ENCODE measurements around the gene GULP1. TPM values are rescaled to one million over a fixed set of nuclear protein-coding genes. Genes with fewer than 3 reads are reported as not detected.

GULP1 gene
- total RNA-seq, 2 experiments from 2014 or later: not detected

DNA sequence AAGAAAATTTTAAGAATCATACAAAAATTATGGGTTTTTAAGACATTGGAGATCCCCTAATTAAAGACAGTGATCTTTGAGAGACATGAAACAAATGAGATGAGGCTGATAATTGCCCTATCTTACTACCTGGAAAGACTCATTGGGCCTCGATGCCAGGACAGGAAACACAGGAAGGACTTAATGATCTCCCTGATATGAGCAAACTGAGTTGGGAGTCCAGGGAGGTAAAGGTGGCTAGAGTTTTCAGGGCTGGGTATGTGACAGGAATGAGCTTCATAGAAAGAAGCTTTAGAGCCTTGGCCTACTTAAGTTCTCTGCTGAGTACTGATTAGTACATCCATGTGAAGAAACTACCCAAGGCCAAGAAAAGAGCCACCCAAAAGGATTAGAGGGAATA is 40.6 kb upstream of the GULP1 start:
- intact Hi-C loops (cut with micrococcal nuclease): no loop called here
- Mint-ChIP-seq H3K27ac (no peak overlapping the region), H3K9me3 (no peaks in the 10 kb centered on the region), H3K4me1 (ENCODE audit: low read depth) (no peaks in the 10 kb centered on the region), H3K36me3 (ENCODE audit: low read depth) (no peaks in the 10 kb centered on the region), H3K27me3 (no peaks in the 10 kb centered on the region), H3K4me3 (no peak overlapping the region)
- ATAC-seq (no peak), DNase-seq (no peak)
- CTCF ChIA-PET: no interaction called here
- TF ChIP-seq, protein P1, sequence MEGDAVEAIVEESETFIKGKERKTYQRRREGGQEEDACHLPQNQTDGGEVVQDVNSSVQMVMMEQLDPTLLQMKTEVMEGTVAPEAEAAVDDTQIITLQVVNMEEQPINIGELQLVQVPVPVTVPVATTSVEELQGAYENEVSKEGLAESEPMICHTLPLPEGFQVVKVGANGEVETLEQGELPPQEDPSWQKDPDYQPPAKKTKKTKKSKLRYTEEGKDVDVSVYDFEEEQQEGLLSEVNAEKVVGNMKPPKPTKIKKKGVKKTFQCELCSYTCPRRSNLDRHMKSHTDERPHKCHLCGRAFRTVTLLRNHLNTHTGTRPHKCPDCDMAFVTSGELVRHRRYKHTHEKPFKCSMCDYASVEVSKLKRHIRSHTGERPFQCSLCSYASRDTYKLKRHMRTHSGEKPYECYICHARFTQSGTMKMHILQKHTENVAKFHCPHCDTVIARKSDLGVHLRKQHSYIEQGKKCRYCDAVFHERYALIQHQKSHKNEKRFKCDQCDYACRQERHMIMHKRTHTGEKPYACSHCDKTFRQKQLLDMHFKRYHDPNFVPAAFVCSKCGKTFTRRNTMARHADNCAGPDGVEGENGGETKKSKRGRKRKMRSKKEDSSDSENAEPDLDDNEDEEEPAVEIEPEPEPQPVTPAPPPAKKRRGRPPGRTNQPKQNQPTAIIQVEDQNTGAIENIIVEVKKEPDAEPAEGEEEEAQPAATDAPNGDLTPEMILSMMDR (IDR thresholded peaks at IDR 0.05): no peak
- POLR2A ChIA-PET: no interaction called here

DNA sequence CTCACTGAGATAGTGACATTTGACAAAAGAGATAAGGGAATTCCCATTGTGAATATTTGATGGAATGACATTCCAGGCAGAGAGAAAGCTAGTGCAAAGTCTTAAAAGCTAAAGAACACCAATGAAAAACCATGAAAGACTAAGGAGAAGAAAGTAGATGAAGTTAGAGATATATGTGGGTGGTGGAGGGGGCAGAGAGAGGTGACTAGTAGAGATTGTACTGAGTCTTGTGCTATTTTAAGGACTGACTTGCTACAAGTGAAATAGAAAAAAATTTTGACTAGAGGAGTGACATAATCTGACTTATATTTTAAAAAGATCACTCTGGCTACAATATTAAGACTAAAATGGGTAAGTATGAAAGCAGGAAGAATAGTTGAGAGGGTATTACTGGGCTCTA is 35.3 kb upstream of the GULP1 start:
- intact Hi-C loops (cut with micrococcal nuclease): no loop called here
- Mint-ChIP-seq H3K36me3 (ENCODE audit: low read depth) (no peaks in the 10 kb centered on the region), H3K4me3 (no peak overlapping the region), H3K27me3 (no peaks in the 10 kb centered on the region), H3K4me1 (ENCODE audit: low read depth) (no peaks in the 10 kb centered on the region), H3K9me3 (no peaks in the 10 kb centered on the region), H3K27ac (no peak overlapping the region)
- CTCF ChIA-PET: no interaction called here
- TF ChIP-seq, protein P1 (IDR thresholded peaks at IDR 0.05): no peak
- DNase-seq (no peak), ATAC-seq (no peak)
- POLR2A ChIA-PET: no interaction called here

DNA sequence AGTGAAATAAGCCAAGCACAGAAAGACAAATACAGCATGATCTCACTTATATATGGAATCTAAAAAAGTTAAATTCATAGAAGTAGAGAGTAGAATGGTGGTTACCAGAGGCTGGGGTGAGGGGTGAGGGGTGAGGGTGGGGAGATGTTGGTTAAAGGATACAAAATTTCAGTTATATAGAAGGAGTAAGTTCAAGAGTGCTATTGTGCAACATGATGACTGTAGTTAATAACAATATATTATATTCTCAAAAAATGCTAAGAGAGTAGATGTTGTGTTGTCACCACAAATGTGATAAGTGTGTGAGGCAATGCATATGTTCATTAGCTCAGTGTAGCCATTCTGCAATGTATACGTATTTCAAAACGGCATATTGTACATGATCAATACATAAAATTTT is 26.4 kb upstream of the GULP1 start:
- no peak overlapping the region for H3K27ac Mint-ChIP-seq
- no peaks in the 10 kb centered on the region for H3K4me1 Mint-ChIP-seq (ENCODE audit: low read depth)
- no peaks in the 10 kb centered on the region for H3K9me3 Mint-ChIP-seq
- ChIA-PET CTCF (no interaction called here), POLR2A (no interaction called here)
- TF ChIP-seq, protein P1 (IDR thresholded peaks at IDR 0.05): no peak
- ATAC-seq (no peak), DNase-seq (no peak)
- intact Hi-C loops (cut with micrococcal nuclease): no loop called here
- H3K27me3 Mint-ChIP-seq: no peaks in the 10 kb centered on the region
- no peak overlapping the region for H3K4me3 Mint-ChIP-seq
- no peaks in the 10 kb centered on the region for H3K36me3 Mint-ChIP-seq (ENCODE audit: low read depth)

DNA sequence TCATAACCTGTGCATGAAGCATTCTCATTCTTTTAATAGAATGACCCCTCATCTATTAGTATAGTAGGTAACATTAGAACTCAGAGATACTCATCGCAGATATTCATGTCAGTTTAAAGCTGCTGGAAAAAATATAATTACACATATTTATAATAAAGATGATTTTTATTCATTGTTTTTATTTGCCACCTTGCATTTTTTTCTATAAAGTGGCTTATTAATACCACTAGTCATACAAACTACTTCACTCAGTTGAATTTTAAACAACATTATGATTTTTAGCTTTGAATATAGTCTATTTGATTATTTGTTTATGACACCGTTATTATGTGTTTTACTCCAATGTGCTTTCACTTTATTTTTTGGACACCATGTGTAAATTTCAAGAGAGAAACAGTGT is 23.9 kb upstream of the GULP1 start:
- ChIA-PET POLR2A (no interaction called here), CTCF (no interaction called here)
- no peak overlapping the region for H3K4me3 Mint-ChIP-seq
- no peak overlapping the region for H3K27ac Mint-ChIP-seq
- TF ChIP-seq, protein P1 (IDR thresholded peaks at IDR 0.05): no peak
- H3K4me1 Mint-ChIP-seq (ENCODE audit: low read depth): no peaks in the 10 kb centered on the region
- H3K27me3 Mint-ChIP-seq: no peaks in the 10 kb centered on the region
- no peaks in the 10 kb centered on the region for H3K9me3 Mint-ChIP-seq
- ATAC-seq: no peak
- no peak for DNase-seq
- intact Hi-C loops (cut with micrococcal nuclease): no loop called here
- no peaks in the 10 kb centered on the region for H3K36me3 Mint-ChIP-seq (ENCODE audit: low read depth)

DNA sequence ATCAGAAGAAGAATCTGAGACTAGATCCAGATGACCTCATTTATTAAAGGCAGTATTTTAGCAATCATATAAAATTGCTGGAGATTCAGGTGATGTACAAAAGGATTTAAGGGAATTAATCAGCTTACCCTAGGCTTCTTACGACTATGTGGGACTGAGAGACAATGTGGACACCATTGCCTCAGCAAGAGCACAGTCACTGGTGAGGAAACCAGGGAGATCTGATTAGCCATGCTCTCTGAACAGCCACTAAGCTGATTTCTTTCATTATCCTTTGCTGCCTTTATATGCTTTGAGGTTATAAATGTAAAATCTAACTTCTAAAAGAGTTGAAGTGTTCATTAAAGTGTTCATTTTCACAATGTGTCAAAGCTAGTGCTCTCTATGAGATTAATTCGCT is 22.7 kb upstream of the GULP1 start:
- Mint-ChIP-seq H3K27me3 (no peaks in the 10 kb centered on the region), H3K4me1 (ENCODE audit: low read depth) (no peaks in the 10 kb centered on the region), H3K27ac (no peak overlapping the region), H3K36me3 (ENCODE audit: low read depth) (no peaks in the 10 kb centered on the region), H3K4me3 (no peak overlapping the region), H3K9me3 (no peaks in the 10 kb centered on the region)
- intact Hi-C loops (cut with micrococcal nuclease): no loop called here
- CTCF ChIA-PET: interaction anchor here (1.2 kb wide), 1 partner anchor 9 kb away, joined by 4 read pairs; no protein-coding TSS in a partner anchor
- DNase-seq (no peak), ATAC-seq (no peak)
- TF ChIP-seq, protein P1 (IDR thresholded peaks at IDR 0.05): no peak
- POLR2A ChIA-PET: no interaction called here
